MV-4-11 (cell line): ENCODE measurements around the gene PTGIR.
A peak's percentile ranks its signal among the peaks of the same experiment; 100 is the strongest.

ENCODE experiments used
- DNase-seq: peaks from one replicate; lab custom pipeline; 2025; lab: John Stamatoyannopoulos, UW

PTGIR gene

GRCh38 chr19:46600384-46601317 lies 24.2 kb downstream of the PTGIR start:
- DNase-seq = peak; percentile 98

GRCh38 chr19:46599716-46600373 lies 25.0 kb downstream of the PTGIR start:
- DNase-seq = no peak

DNA sequence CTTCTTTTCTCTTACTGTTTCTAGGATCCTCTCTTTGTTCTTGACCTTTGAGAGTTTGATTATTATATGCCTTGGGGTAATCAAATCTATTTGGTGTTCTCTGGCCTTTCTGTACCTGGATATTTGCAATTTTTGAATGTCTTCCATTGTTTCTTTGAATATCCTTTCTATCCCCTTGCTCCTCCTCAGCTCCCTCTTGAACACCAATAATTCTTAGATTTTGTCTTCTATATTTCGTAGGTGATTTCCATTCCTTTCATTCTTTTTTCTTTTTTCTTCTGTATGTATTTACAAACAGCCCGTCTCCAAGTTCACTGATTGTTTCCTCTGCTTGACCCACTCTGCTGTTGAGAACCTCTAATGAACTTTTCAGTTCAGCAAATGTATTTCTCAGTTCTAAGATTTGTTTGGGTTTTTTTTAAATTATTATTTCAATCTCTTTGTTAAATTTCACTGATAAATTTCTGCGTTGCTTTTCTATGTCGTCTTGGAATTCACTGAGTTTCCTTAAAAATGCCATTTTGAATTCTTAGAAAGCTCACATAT lies 26.4 kb downstream of the PTGIR start:
- no peak for DNase-seq

- DNase-seq = no peak
Measured at GRCh38 chr19:46596008-46596407, 28.9 kb downstream of the PTGIR start.

- no peak for DNase-seq
Measured at GRCh38 chr19:46591870-46592269, 33.0 kb downstream of the PTGIR start.

GRCh38 chr19:46591254-46591653 lies 33.6 kb downstream of the PTGIR start:
- DNase-seq = no peak

DNA sequence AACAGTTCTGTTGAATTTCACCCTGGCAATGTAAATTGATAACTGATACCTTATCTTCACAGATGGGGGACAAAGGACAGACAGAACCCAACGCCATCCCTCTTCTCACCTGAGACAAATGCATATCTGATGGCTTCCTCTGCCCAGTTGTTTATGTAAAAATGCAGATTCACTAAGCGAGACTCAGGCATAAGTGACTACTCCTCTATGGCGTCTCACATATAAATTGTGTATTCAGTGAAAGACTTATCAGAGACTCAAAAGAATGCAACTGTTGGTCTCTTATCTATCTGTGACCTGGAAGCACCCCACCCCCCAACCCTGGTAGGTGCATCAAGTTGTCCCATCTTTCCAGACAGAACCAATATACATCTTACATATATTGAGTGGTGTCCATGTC lies 37.0 kb downstream of the PTGIR start:
- DNase-seq = no peak

- no peak for DNase-seq
Measured at GRCh38 chr19:46586294-46586693, 38.6 kb downstream of the PTGIR start.

- DNase-seq = no peak
Measured at GRCh38 chr19:46585539-46585938, 39.4 kb downstream of the PTGIR start.

- no peak for DNase-seq
Measured at GRCh38 chr19:46580247-46580646, 44.6 kb downstream of the PTGIR start.

DNA sequence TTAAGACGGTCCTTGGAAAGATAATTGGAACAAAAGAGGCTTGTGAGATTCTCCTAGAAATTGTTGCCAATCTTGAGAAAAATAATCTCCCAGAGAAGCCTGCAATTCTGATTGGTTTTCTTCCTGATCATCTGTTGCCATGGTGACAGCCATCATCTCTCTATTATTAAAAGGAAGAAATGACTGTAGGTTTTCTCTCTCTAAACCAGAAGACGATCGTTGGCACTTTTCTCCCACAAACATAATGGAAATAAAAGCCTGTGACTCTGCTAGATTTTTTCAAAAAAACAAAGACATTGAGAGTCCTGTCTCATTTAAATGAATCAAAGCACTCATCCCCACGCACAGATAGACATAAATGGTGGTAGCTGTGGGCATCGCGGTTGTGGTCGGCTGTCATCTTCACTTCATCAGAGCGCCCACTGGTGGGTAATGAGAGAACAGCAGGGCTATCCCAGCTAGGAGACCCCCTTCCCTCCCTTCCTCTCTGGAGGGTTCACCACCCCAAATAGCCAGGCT lies 45.5 kb downstream of the PTGIR start:
- peak; percentile 45 for DNase-seq

DNA sequence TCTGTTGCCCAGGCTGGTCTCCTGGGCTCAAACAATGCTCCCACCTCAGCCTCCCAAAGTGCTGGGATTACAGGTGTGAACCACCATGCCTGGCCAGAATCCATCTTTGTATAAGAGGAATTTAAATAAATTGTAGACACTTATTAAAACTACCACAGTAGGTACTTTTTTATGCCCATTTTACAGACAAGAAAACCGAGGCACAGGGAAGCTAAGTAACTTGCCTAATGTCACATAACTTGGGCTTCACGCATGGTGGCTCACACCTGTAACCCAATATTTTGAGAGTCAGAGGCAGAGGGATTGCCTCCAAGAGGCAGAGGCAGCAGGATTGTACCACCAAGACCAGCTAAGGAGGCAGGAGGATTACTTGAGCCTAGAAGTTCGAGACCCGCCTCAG lies 46.4 kb downstream of the PTGIR start:
- DNase-seq = no peak

GRCh38 chr19:46574533-46574932 lies 50.4 kb downstream of the PTGIR start:
- no peak for DNase-seq

GRCh38 chr19:46573679-46574498 lies 51.0 kb downstream of the PTGIR start:
- DNase-seq = no peak

DNA sequence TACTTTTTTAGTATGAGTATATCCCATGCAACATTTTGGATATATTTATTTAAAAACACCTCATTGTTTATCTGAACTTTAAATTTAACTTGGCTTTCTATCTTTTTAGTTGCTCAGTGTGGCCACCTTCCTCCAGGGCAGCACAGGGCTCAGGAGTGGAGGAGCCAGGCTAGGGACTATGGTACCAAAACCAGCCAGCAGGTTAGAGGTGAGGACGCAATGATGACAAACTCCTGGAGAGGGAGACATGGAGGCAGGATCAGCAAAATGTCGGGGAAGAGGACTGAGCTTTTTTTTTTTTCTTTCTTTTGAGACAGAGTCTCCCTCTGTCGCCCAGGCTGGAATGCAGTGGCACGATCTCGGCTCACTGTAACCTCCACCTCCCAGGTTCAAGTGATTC lies 53.4 kb downstream of the PTGIR start:
- peak; percentile 25 for DNase-seq
